ENCODE measurements around the gene CTCFL.
"Not testable (repeated sequence)": the region's sequence is repeated elsewhere in the genome, so short reads cannot be mapped to it uniquely, and the experiment has no call there.

The CTCFL gene

DNA sequence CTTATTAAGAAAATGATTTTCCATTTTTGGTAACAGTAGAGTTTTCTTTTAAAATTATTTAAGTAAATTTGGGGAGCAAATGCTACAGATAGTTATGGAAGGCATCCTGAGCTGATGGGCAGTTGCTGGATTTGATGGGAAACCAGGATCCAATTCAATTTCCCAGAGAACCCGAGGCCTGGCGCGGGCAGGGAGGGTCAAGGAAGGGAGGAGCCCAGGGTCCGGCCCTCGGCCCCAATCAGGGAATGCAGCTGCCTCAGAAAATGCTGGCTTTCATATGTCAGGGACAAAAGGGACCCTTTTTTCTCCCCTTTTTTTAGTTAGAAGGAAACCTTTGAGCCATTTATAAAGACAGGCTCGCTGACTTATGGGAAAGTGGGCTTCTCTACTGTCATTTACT, 42.1 kb downstream of the CTCFL start:
- DNase-seq (ENCODE audit: low read depth in 2 of 2) = no peak

DNA sequence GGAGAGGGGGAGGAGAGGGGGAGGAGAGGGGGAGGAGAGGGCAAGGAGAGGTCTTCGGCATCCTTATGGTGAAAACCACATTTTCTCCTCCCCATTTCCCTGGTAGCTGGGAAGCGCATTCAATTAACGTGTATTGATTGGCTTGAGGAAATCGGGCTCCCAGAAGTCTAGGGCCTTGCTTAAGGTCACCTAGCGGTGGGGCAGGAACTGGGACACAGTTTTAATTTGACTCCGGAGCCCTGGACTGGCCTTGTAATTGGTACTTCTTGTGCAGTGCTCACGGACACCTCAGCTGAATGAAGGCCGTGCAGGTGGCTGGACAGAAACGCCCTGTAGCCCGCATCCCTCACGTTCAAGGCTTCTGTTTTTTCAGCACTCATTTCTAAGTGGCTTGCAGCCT, 42.8 kb downstream of the CTCFL start:
- no peak for DNase-seq (ENCODE audit: low read depth in 2 of 2)

GRCh38 chr20:57481281-57481711, 43.6 kb downstream of the CTCFL start:
- no peak for DNase-seq (ENCODE audit: low read depth in 2 of 2)

DNA sequence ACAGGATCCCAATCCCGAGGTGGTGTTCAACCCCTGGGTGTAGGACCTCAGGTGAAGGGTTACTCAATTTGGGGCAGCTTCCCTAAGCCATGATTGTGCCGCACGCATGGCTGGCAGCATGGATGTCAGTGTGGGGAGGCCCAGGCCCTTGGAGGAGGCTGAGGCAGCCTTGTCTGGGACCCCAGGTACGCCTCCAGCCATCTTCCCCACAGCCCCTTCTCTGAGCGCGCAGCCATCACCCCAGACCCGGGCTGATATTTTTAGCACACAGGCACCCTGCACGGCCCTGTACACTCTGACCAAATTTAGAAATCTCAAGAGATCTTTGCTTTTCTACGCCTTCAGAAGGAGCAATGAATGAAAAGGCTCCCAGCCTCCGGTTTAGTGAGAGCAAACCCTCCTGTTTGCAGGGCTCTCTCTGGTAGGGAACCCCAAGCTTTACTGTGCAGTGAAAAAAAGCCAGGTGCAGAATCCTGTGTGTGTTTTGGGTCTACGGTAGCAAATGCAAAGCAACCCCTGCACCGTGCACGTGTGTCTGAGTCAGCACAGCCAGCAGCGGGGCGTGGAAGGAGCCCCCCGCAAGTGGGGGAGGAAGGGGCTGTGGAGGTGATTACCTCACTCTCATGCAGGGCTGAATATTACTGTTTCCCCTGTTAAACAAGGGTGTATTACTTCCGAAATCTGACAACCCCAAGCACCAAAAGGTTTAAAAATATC, 44.3 kb downstream of the CTCFL start:
- no peak for DNase-seq (ENCODE audit: low read depth in 2 of 2)

GRCh38 chr20:57479196-57479595, 45.7 kb downstream of the CTCFL start:
- no peak for DNase-seq (ENCODE audit: low read depth in 2 of 2)

DNA sequence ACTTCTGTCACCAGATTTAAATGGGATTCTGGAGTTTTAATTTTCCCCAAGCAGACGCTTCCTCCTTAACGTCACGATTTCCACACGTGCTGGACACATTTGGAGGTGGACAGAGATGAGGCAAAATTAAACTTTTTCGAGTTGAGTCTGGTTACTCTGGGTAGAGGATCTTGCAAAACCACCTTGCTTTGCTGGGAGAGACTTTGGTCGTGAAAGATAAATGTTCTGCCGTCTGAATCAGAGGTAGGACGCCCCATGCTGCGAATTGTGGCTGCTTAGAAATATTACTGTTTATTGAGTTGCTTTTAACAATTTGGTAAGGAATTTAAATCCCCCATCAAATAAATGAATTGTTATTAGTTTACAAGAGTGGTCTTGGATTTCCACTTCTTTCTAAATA, 46.8 kb downstream of the CTCFL start:
- DNase-seq (ENCODE audit: low read depth in 2 of 2) = no peak

GRCh38 chr20:57476641-57477461, 48.1 kb downstream of the CTCFL start:
- DNase-seq (ENCODE audit: low read depth in 2 of 2) = no peak

GRCh38 chr20:57476084-57476526, 48.8 kb downstream of the CTCFL start:
- DNase-seq (ENCODE audit: low read depth in 2 of 2) = no peak

- DNase-seq (ENCODE audit: low read depth in 2 of 2) = no peak
These were observed 49.4 kb downstream of the CTCFL start for GRCh38 chr20:57475388-57476083.

GRCh38 chr20:57474816-57475215, 50.1 kb downstream of the CTCFL start:
- DNase-seq (ENCODE audit: low read depth in 2 of 2) = no peak

DNA sequence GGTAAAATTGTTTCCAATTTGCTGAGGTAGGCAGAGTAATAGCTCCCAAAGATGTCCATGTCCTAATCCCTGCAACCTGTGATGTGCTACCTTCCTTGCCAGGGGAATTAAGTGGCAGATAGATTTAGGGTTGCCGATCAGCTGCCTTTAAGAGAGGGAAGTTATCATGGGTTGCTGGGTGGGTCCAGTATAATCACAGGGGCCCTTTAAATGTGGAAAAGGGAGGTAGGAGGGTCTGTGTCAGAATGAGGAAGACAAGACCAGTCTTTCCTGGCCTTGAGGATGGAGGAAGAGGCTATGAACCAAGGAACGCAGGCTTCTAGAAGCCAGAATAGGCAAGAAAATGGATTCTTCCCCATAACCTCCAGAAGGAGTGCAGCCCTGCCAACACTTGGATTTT, 50.7 kb downstream of the CTCFL start:
- DNase-seq (ENCODE audit: low read depth in 2 of 2) = no peak

DNA sequence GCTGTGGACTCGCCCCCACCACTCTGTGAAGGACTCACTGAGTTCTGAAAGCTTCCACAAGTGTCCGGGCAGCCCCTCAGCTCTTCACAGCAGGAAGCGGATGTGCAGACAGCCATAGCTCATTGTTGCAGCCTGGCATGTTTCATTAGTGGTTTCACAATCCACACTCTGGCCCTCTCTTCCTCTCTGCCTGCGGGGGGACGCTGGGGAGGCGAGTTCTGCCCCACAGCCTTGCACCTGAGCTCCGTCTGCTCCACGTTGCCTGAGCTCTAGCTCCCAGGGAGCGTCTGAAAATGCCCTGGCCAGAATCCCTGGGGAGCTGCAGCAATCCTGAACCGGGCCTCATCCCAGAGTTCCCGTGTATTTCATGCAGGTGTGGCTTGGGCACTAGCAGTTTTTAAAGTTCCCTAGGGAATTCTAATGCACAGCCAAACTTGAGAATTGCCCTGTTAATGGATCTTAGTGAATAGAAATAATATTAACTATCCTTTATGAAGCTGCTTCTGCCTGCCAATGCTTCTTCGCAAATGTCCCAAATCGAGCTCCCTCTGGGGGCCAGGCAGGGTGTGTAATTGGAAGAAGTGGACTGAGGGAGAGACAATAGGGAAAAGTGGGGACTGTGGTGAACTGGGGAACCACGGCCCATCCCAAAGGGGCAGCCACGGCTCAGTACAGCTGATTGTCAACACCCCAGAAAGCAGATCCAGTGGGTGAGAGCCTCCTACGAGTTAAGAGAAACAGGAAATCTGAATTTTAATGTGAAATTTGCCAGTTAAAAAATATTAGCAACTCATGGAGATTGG, 51.5 kb downstream of the CTCFL start:
- no peak for DNase-seq (ENCODE audit: low read depth in 2 of 2)

GRCh38 chr20:57472474-57472873, 52.5 kb downstream of the CTCFL start:
- DNase-seq (ENCODE audit: low read depth in 2 of 2) = not testable (repeated sequence)

GRCh38 chr20:57471496-57472372, 53.2 kb downstream of the CTCFL start:
- no peak for DNase-seq (ENCODE audit: low read depth in 2 of 2)

DNA sequence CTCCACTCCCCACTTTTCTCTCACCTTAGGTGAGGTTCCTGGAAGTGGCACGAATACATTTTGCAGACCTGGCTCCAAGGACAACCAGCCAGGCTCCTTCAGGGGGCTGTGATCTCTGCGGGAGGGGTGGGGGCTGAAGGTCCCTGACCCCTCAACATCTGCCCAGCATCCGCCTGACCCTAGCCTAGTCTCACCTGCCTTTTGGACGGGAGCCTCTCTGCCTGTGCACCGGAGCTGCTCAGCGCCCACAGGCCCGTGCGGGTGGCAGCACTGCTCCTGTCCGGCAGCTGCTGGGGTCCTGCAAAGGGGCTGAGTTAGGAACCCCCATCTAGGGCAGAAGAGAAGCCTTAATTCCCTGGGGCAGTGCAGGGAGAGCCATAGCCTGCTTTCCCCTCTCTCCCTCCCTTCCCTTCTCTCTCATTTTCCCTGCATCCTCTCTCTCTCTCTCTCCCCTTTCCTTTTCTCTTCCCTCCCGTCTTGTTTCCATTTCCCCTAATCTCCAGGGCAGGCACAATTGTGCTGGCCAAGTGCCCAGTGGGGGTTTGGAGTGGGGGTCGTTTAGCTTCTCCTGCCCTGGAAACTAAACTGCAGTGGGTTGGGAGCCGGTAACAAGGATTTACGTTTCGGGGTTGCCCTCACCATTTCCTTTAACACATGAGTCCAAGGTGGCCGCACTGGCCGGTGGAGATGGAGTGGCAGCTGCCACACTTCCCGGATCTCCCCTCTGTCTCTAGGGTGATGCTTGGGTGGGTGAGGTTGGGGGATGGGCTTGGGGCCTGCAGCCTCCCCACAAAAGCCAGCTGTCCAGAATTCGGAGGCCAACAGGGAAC, 54.1 kb downstream of the CTCFL start:
- DNase-seq (ENCODE audit: low read depth in 2 of 2) = no peak

DNA sequence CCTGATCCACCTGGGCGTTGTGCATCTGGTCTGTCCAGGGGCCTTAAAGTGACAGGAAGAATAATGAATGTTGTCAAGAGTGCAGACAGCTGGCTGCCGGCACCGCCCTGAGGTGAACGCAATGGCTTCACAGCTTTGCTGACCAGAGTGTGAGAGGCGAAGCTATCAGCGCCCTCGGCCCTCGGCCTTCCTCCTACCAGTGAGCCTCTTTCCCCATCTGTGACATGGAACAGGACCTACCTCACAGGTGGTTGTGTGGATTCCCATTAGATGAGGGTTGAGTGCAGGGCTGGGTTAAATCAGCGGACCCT, 54.8 kb downstream of the CTCFL start:
- no peak for DNase-seq (ENCODE audit: low read depth in 2 of 2)

DNA sequence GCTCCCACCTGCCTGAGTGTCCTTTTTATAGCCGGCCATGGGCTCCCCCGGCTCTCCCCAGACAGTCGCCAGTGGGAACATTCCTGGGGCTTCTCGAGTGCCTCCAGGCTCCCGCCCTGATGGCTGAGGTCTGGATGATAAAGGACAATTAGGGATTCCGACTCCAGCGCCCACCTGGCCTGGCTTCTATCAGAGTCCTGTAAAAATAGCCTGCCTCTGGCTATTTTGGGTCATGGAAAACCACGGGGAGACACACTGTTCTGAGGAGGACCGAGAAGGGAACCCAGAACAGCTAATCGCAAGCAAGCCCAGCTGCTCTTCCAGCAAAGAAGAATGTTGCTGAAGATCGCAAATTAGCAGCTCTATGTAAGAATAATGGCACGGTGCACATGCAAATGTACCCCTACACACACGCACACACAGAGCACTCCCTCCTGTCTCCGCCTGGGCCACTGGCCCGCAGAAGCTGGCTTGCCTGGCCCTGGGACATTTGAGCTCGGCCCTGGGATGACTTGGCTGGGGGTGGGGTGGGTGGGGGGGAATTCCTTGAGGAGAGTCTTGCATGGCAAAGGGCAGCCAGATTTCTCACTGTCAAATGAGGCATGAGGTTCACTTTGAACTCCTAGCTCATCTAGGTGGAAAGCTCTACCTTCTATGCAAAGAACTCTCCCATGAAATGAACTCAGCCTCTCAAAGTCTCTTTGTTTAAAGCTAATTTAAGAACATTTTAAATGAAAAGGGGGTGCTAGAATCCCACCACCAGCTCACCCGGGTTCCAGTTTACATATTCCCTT, 55.3 kb downstream of the CTCFL start:
- DNase-seq (ENCODE audit: low read depth in 2 of 2) = no peak

- DNase-seq (ENCODE audit: low read depth in 2 of 2) = no peak
These were observed 56.2 kb downstream of the CTCFL start for GRCh38 chr20:57468523-57469417.
